ENCODE measurements around the gene RAPGEF1.
"Not testable (repeated sequence)": the region's sequence is repeated elsewhere in the genome, so short reads cannot be mapped to it uniquely, and the experiment has no call there.

The RAPGEF1 gene

DNA sequence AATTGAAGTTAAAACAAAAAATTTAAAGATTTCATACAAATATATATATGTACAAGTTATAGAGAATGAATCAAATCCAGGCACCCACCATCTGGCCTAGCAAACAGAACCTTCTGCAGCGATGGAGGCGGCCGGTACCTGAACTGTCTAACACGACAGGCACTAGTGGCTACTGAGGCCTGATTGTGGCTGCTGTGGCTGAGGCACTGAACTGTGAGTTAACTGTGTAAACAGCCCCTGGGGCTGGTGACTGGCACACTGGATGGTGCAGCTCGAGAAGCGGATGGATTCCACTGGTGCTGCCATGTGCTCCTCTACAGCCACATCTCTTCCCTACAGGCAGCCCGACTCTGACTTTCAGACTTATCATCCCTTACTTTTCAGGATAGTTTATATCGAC lies 82.4 kb downstream of the RAPGEF1 start:
- DNase-seq (ENCODE audit: low read depth), result no peak
- TF ChIP-seq, protein P1, sequence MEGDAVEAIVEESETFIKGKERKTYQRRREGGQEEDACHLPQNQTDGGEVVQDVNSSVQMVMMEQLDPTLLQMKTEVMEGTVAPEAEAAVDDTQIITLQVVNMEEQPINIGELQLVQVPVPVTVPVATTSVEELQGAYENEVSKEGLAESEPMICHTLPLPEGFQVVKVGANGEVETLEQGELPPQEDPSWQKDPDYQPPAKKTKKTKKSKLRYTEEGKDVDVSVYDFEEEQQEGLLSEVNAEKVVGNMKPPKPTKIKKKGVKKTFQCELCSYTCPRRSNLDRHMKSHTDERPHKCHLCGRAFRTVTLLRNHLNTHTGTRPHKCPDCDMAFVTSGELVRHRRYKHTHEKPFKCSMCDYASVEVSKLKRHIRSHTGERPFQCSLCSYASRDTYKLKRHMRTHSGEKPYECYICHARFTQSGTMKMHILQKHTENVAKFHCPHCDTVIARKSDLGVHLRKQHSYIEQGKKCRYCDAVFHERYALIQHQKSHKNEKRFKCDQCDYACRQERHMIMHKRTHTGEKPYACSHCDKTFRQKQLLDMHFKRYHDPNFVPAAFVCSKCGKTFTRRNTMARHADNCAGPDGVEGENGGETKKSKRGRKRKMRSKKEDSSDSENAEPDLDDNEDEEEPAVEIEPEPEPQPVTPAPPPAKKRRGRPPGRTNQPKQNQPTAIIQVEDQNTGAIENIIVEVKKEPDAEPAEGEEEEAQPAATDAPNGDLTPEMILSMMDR (IDR thresholded peaks at IDR 0.05; ENCODE audit: low read depth, low read length, missing control alignments), result no peak
- in situ Hi-C loops (cut with HindIII; ENCODE audit: low sequenced_read_pairs), result no loop called here
- H3K4me3 ChIP-seq (ENCODE audit: low read depth, low read length), result no peak overlapping the region

DNA sequence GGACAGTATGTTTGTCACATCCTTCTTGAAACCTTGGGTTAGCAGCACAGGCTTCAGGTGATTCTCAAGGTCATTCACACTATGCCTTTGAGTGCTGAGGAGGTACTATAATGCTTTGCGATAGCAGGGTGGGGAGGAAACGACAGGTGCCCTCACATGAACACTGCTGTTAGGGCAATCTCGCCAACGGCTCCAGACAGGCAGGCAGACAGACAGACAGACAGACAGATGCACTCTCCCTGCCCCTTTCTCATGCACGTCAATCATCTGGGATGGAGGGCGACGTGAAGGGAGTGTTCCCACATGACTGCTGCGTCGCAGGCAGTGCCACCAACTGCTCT lies 82.9 kb downstream of the RAPGEF1 start:
- TF ChIP-seq, protein P1 (IDR thresholded peaks at IDR 0.05; ENCODE audit: low read depth, low read length, missing control alignments), result no peak
- in situ Hi-C loops (cut with HindIII; ENCODE audit: low sequenced_read_pairs), result no loop called here
- no peak overlapping the region for H3K4me3 ChIP-seq (ENCODE audit: low read depth, low read length)
- no peak for DNase-seq (ENCODE audit: low read depth)

DNA sequence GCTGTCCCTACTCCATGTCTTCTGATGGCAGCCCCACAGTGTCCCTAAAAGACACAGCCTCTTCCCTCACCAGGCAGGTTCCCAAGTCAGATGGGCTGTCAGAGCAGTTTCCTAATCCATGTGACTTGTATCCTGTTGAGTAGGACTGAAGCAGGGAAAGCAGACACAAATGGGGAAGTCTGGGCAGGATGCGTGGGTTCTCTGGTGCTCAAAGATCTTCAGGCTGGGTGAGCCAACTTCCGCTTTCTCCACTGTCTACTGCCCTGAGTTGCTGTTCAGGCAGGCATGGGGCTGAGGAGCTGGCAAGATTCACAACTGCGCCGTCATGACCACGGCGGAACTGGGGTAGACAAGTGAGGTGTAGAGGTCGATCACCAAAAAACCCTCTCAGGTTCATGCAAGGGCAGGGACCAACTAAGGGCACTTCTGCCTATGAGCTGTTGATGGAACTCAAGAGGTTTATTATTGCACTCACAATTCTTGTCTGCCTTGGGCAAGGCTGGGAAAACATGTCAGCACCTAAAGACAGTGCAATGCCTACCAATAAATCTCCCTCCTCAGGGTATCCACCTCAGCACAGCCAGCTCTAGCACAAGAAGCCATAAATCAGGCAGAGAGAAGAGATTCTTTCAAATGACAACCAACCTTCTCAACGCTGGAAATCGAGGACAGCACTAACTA lies 83.4 kb downstream of the RAPGEF1 start:
- TF ChIP-seq, protein P1 (IDR thresholded peaks at IDR 0.05; ENCODE audit: low read depth, low read length, missing control alignments), result no peak
- DNase-seq (ENCODE audit: low read depth), result no peak
- H3K4me3 ChIP-seq (ENCODE audit: low read depth, low read length), result no peak overlapping the region
- in situ Hi-C loops (cut with HindIII; ENCODE audit: low sequenced_read_pairs), result no loop called here

- DNase-seq (ENCODE audit: low read depth); in situ Hi-C loops (cut with HindIII; ENCODE audit: low sequenced_read_pairs); H3K4me3 ChIP-seq (ENCODE audit: low read depth, low read length): not testable (repeated sequence)
These were observed 85.5 kb downstream of the RAPGEF1 start for GRCh38 chr9:131654369-131654768.

GRCh38 chr9:131651599-131651998 lies 88.3 kb downstream of the RAPGEF1 start:
- in situ Hi-C loops (cut with HindIII; ENCODE audit: low sequenced_read_pairs), result no loop called here
- DNase-seq (ENCODE audit: low read depth), result no peak
- H3K4me3 ChIP-seq (ENCODE audit: low read depth, low read length), result no peak overlapping the region
- TF ChIP-seq, protein P1 (IDR thresholded peaks at IDR 0.05; ENCODE audit: low read depth, low read length, missing control alignments), result no peak

- TF ChIP-seq, protein P1 (IDR thresholded peaks at IDR 0.05; ENCODE audit: low read depth, low read length, missing control alignments), result no peak
- in situ Hi-C loops (cut with HindIII; ENCODE audit: low sequenced_read_pairs), result no loop called here
- H3K4me3 ChIP-seq (ENCODE audit: low read depth, low read length), result no peak overlapping the region
- no peak for DNase-seq (ENCODE audit: low read depth)
These were observed 88.7 kb downstream of the RAPGEF1 start for GRCh38 chr9:131651160-131651559.

DNA sequence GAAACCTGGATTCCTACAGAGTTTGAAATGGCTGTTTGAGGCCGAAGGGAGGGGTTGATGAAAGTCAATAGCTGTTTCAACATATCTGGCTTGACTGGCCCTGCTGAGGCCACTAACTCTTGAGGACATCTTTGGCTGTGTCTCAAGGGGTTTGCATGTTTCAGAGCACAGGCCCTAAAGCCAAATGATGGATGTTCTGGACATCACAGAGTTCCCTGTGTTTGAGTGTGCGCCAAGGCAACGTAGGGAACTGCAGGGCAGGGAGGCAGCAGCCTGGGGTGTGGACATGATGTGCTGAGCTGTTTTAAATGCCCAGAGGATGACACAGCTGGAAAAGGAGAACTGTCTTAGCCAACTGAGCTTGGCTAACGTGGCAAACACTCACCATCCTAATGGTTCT lies 89.6 kb downstream of the RAPGEF1 start:
- DNase-seq (ENCODE audit: low read depth), result no peak
- in situ Hi-C loops (cut with HindIII; ENCODE audit: low sequenced_read_pairs), result no loop called here
- TF ChIP-seq, protein P1 (IDR thresholded peaks at IDR 0.05; ENCODE audit: low read depth, low read length, missing control alignments), result no peak
- no peak overlapping the region for H3K4me3 ChIP-seq (ENCODE audit: low read depth, low read length)

Data from astrocyte of the cerebellum (primary cell).